ENCODE measurements around the gene SPEM3. TPM values are rescaled to one million over a fixed set of nuclear protein-coding genes. Genes with fewer than 3 reads are reported as not detected.

Gene SPEM3
- total RNA-seq, 1 donor from 2014 or later = not detected

DNA sequence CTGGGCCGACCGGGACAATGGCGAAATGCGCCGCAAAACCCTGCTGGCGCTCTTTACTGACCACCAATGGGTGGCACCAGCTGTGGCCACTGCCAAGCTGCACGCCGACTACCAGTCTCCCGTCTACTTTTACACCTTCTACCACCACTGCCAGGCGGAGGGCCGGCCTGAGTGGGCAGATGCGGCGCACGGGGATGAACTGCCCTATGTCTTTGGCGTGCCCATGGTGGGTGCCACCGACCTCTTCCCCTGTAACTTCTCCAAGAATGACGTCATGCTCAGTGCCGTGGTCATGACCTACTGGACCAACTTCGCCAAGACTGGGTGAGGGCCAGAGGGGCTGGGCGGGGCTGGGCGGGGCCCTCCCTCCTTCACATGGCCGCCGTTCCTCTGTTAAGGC lies 12.9 kb upstream of the SPEM3 start:
- Histone ChIP-seq H3K36me3 (peaks cover 0 to 10% of the 10 kb centered on the region in 2 donors), H3K27me3 (no peaks in the 10 kb centered on the region), H3K27ac (no peak overlapping the region), H3K4me3 (no peak overlapping the region), H3K4me1 (peaks cover 10% of the 10 kb centered on the region), H3K9me3 (no peaks in the 10 kb centered on the region)
- TF ChIP-seq POLR2A (IDR thresholded peaks at IDR 0.05) = no peak
- TF ChIP-seq POLR2AphosphoS5 (IDR thresholded peaks at IDR 0.05; ENCODE audit: insufficient read depth in 1 of 2, low read depth in 1 of 2) = no peak
- TF ChIP-seq, protein P1, sequence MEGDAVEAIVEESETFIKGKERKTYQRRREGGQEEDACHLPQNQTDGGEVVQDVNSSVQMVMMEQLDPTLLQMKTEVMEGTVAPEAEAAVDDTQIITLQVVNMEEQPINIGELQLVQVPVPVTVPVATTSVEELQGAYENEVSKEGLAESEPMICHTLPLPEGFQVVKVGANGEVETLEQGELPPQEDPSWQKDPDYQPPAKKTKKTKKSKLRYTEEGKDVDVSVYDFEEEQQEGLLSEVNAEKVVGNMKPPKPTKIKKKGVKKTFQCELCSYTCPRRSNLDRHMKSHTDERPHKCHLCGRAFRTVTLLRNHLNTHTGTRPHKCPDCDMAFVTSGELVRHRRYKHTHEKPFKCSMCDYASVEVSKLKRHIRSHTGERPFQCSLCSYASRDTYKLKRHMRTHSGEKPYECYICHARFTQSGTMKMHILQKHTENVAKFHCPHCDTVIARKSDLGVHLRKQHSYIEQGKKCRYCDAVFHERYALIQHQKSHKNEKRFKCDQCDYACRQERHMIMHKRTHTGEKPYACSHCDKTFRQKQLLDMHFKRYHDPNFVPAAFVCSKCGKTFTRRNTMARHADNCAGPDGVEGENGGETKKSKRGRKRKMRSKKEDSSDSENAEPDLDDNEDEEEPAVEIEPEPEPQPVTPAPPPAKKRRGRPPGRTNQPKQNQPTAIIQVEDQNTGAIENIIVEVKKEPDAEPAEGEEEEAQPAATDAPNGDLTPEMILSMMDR (IDR thresholded peaks at IDR 0.05) = no peak
- intact Hi-C loops (cut with DNase I) = no loop called here
- DNase-seq (ENCODE audit: extremely low spot score in 2 of 2) = no peak

DNA sequence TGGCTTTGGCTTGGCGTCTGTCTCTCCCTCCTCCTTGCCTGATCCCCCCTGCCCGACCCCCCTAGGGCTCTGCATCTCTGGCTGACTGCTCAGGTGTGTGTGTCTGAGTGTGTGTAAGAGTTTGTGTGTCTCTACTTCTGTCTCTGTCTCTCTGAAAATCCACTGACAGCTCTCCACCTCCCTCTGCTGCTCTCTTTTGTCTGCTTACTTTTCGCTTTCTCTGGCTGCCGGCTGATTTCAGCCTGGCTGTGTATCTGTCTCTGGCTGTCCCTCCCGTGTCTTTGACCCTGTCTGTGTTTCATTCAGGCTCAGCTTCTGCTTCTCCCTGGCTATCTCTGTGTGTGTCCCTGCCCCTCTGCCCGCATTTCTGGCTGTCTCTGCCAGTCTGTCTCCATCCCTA lies 12.3 kb upstream of the SPEM3 start:
- no peak overlapping the region for H3K4me3 ChIP-seq
- no peak overlapping the region for H3K27ac ChIP-seq
- TF ChIP-seq, protein P1 (IDR thresholded peaks at IDR 0.05) = no peak
- TF ChIP-seq POLR2A (IDR thresholded peaks at IDR 0.05) (no peak), POLR2AphosphoS5 (IDR thresholded peaks at IDR 0.05; ENCODE audit: insufficient read depth in 1 of 2, low read depth in 1 of 2) (no peak)
- peaks cover 0 to 10% of the 10 kb centered on the region in 2 donors for H3K36me3 ChIP-seq
- H3K4me1 ChIP-seq = peaks cover 10% of the 10 kb centered on the region
- no peak for DNase-seq (ENCODE audit: extremely low spot score in 2 of 2)
- H3K9me3 ChIP-seq = no peaks in the 10 kb centered on the region
- H3K27me3 ChIP-seq = no peaks in the 10 kb centered on the region
- intact Hi-C loops (cut with DNase I) = no loop called here

DNA sequence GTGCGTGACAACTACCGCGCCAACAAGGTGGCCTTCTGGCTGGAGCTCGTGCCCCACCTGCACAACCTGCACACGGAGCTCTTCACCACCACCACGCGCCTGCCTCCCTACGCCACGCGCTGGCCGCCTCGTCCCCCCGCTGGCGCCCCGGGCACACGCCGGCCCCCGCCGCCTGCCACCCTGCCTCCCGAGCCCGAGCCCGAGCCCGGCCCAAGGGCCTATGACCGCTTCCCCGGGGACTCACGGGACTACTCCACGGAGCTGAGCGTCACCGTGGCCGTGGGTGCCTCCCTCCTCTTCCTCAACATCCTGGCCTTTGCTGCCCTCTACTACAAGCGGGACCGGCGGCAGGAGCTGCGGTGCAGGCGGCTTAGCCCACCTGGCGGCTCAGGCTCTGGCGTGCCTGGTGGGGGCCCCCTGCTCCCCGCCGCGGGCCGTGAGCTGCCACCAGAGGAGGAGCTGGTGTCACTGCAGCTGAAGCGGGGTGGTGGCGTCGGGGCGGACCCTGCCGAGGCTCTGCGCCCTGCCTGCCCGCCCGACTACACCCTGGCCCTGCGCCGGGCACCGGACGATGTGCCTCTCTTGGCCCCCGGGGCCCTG lies 11.5 kb upstream of the SPEM3 start:
- DNase-seq (ENCODE audit: extremely low spot score in 2 of 2) = no peak
- Histone ChIP-seq H3K4me3 (no peak overlapping the region), H3K4me1 (peaks cover 10% of the 10 kb centered on the region), H3K9me3 (no peaks in the 10 kb centered on the region), H3K27ac (no peak overlapping the region), H3K36me3 (peaks cover 0 to 10% of the 10 kb centered on the region in 2 donors), H3K27me3 (no peaks in the 10 kb centered on the region)
- no peak for TF ChIP-seq POLR2A (IDR thresholded peaks at IDR 0.05)
- TF ChIP-seq, protein P1 (IDR thresholded peaks at IDR 0.05) = no peak
- TF ChIP-seq POLR2AphosphoS5 (IDR thresholded peaks at IDR 0.05; ENCODE audit: insufficient read depth in 1 of 2, low read depth in 1 of 2) = no peak
- intact Hi-C loops (cut with DNase I) = no loop called here

GRCh38 chr17:7418472-7419152 lies 10.0 kb upstream of the SPEM3 start:
- H3K9me3 ChIP-seq = no peaks in the 10 kb centered on the region
- no peaks in the 10 kb centered on the region for H3K27me3 ChIP-seq
- peaks cover 0 to 10% of the 10 kb centered on the region in 2 donors for H3K36me3 ChIP-seq
- DNase-seq (ENCODE audit: extremely low spot score in 2 of 2) = no peak
- H3K27ac ChIP-seq = no peak overlapping the region
- intact Hi-C loops (cut with DNase I) = no loop called here
- TF ChIP-seq POLR2A (IDR thresholded peaks at IDR 0.05) (no peak), POLR2AphosphoS5 (IDR thresholded peaks at IDR 0.05; ENCODE audit: insufficient read depth in 1 of 2, low read depth in 1 of 2) (no peak)
- TF ChIP-seq, protein P1 (IDR thresholded peaks at IDR 0.05) = no peak
- no peak overlapping the region for H3K4me3 ChIP-seq
- peaks cover 2% of the 10 kb centered on the region for H3K4me1 ChIP-seq

All from vagina (tissue), 2 donors.